HL-60 (cell line): ENCODE measurements around the gene NFAT5.

Experiments
- DNase-seq, 2 experiments: peaks; one replicate each; pipeline ENCODE4 v3.0.0-alpha.2; 2010 to 2020; ENCODE audit warnings: low read depth in 1 of 2, low spot score in 1 of 2
- H3K27ac ChIP-seq: fragments of 250-450 bp; sonication (Bioruptor Pico); replicated peaks from 2 replicates; pipeline ENCODE4 v1.5.1; 2020; ENCODE audit warnings: mild to moderate bottlenecking, moderate library complexity
- H3K27me3 ChIP-seq: fragments of 250-450 bp; sonication (Bioruptor Pico); 2 replicates; pipeline ENCODE4 v1.5.1; 2021; ENCODE audit warnings: mild to moderate bottlenecking, moderate library complexity; ENCODE audit not compliant: insufficient read depth, poor library complexity, severe bottlenecking
- H3K4me3 ChIP-seq: replicated peaks from 2 replicates; pipeline ENCODE4 v1.5.1; 2011; ENCODE audit warnings: mild to moderate bottlenecking, control low read depth, low read length; ENCODE audit not compliant: insufficient read depth
- CTCF ChIP-seq: IDR thresholded peaks from one replicate; pipeline ENCODE4 v1.5.1; 2011; ENCODE audit warnings: low read length, control low read depth, inconsistent platforms; ENCODE audit not compliant: insufficient read depth
- GABPA ChIP-seq: IDR thresholded peaks from 2 replicates; pipeline ENCODE4 v1.6.1; 2012; ENCODE audit warnings: low read depth
- POLR2AphosphoS5 ChIP-seq: IDR thresholded peaks from 2 replicates; pipeline ENCODE4 v1.6.1; 2012; ENCODE audit warnings: low read depth
- REST ChIP-seq: IDR thresholded peaks from 2 replicates; pipeline ENCODE4 v1.6.1; 2012; ENCODE audit warnings: low read depth; ENCODE audit not compliant: insufficient replicate concordance
- SPI1 ChIP-seq: IDR thresholded peaks from 2 replicates; pipeline ENCODE4 v1.6.1; 2012; ENCODE audit warnings: low read depth, mild to moderate bottlenecking, borderline replicate concordance

Gene NFAT5

GRCh38 chr16:69553332-69553731 lies 12.4 kb upstream of the NFAT5 start:
- H3K27ac ChIP-seq, result no peak overlapping the region
- no peak overlapping the region for H3K4me3 ChIP-seq
- peak in 1 of 2 experiments; percentile 9 for DNase-seq
- TF ChIP-seq POLR2AphosphoS5 (no peak), CTCF (no peak), REST (no peak), SPI1 (peak; percentile 33; the same call in 1 of the 2 replicates), GABPA (no peak)
- no peaks in the 10 kb centered on the region for H3K27me3 ChIP-seq

- TF ChIP-seq SPI1 (no peak), POLR2AphosphoS5 (no peak), GABPA (no peak), CTCF (no peak), REST (no peak)
- DNase-seq, result peak in 1 of 2 experiments; percentile 26
- Histone ChIP-seq H3K27ac (peak overlapping the region; percentile 7), H3K4me3 (no peak overlapping the region), H3K27me3 (no peaks in the 10 kb centered on the region)
These were observed 11.3 kb upstream of the NFAT5 start for GRCh38 chr16:69554495-69554894.

GRCh38 chr16:69555437-69555836 lies 10.3 kb upstream of the NFAT5 start:
- TF ChIP-seq SPI1, result 0 out of 2 replicates have a peak, but pooled peaks have one; percentile 5
- no peak for TF ChIP-seq CTCF
- peak overlapping the region; percentile 43; the same call in 1 of the 2 replicates for H3K27ac ChIP-seq
- no peaks in the 10 kb centered on the region for H3K27me3 ChIP-seq
- peak; percentile 21 to 73 for DNase-seq
- H3K4me3 ChIP-seq, result no peak overlapping the region

GRCh38 chr16:69555867-69556266 lies 9.9 kb upstream of the NFAT5 start:
- Histone ChIP-seq H3K4me3 (no peak overlapping the region), H3K27ac (peak overlapping the region; percentile 43; the same call in 1 of the 2 replicates), H3K27me3 (no peaks in the 10 kb centered on the region)
- DNase-seq, result no peak
- no peak for TF ChIP-seq SPI1
- no peak for TF ChIP-seq POLR2AphosphoS5
- no peak for TF ChIP-seq REST
- no peak for TF ChIP-seq CTCF
- TF ChIP-seq GABPA, result no peak
